ENCODE data around the gene ARHGEF28.

ARHGEF28 gene

DNA sequence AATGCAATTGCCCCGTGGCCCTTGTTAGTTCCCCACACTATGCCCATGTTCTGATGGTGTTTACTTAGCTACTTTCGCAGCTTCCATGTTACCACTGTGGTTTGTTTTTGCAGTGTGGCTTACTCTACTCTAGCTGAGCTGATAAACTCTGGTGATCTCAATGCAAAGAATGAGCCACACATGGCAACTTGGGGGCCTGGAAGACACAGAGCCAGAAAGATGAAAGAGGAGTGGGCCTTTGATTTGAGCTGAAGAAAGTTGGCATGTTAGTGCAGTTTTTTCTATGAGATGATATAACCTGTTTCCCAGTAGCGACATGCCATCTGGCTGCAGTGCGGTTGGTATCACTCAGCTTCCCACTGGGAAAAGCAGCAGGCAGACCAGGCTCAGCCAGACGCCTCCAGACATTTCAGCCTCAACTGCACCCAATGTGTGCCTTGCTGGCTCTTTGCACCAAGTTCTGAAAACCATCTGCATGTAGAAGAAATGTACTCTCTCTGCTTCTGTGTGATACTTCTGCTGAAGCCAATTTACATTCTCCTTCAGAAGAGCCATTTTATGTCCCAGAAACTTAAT lies 329.4 kb downstream of the ARHGEF28 start:
- TF ChIP-seq FOXP2 (optimal IDR thresholded peaks at IDR 0.05; ENCODE audit: borderline replicate concordance, extremely low read depth, extremely low read length, insufficient read depth) = no peak
- no peak for TF ChIP-seq SIN3A (IDR thresholded peaks at IDR 0.05; ENCODE audit: borderline replicate concordance, insufficient read depth, low read length)
- TF ChIP-seq, protein P1, sequence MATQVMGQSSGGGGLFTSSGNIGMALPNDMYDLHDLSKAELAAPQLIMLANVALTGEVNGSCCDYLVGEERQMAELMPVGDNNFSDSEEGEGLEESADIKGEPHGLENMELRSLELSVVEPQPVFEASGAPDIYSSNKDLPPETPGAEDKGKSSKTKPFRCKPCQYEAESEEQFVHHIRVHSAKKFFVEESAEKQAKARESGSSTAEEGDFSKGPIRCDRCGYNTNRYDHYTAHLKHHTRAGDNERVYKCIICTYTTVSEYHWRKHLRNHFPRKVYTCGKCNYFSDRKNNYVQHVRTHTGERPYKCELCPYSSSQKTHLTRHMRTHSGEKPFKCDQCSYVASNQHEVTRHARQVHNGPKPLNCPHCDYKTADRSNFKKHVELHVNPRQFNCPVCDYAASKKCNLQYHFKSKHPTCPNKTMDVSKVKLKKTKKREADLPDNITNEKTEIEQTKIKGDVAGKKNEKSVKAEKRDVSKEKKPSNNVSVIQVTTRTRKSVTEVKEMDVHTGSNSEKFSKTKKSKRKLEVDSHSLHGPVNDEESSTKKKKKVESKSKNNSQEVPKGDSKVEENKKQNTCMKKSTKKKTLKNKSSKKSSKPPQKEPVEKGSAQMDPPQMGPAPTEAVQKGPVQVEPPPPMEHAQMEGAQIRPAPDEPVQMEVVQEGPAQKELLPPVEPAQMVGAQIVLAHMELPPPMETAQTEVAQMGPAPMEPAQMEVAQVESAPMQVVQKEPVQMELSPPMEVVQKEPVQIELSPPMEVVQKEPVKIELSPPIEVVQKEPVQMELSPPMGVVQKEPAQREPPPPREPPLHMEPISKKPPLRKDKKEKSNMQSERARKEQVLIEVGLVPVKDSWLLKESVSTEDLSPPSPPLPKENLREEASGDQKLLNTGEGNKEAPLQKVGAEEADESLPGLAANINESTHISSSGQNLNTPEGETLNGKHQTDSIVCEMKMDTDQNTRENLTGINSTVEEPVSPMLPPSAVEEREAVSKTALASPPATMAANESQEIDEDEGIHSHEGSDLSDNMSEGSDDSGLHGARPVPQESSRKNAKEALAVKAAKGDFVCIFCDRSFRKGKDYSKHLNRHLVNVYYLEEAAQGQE (IDR thresholded peaks at IDR 0.05; ENCODE audit: insufficient read depth in 1 of 2, low read depth in 2 of 2, low read length in 2 of 2) = no peak
- no peak for TF ChIP-seq TAF1 (IDR thresholded peaks at IDR 0.05; ENCODE audit: borderline replicate concordance, insufficient read depth, low read length)
- no peak for TF ChIP-seq POLR2AphosphoS5 (IDR thresholded peaks at IDR 0.05; ENCODE audit: low read depth, low read length)

DNA sequence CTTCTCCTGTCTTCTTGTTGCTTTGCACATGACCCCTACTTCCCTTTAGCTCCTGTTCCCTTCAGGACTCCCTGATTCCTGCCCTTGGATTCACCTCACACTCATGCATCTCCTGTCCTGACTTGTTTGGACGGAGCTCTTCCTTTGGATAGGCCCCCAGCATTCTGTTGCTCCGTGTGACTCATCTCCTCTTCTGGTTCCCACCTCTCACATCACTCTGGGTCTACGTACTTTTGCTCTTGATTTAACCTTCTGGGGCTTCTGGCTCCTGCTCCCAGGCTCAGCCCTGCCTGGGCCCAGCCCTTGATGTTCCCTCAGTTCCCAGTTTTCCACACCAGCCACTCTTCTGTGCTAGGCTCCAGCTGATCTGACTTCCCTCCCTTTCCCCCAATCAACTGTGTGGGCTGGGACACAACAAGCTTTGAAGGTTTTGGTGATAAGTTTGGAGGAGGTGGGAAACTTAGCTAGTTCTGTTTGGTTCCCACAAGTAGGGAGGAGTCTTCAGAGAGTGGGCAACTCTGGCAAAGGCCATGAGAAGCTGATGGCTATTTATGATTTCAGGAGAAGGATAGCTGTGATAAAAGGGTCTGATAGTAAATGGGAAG lies 331.5 kb downstream of the ARHGEF28 start:
- TF ChIP-seq POLR2AphosphoS5 (IDR thresholded peaks at IDR 0.05; ENCODE audit: low read depth, low read length) (no peak), FOXP2 (optimal IDR thresholded peaks at IDR 0.05; ENCODE audit: borderline replicate concordance, extremely low read depth, extremely low read length, insufficient read depth) (no peak), TAF1 (IDR thresholded peaks at IDR 0.05; ENCODE audit: borderline replicate concordance, insufficient read depth, low read length) (no peak), SIN3A (IDR thresholded peaks at IDR 0.05; ENCODE audit: borderline replicate concordance, insufficient read depth, low read length) (no peak)
- TF ChIP-seq, protein P1 (IDR thresholded peaks at IDR 0.05; ENCODE audit: insufficient read depth in 1 of 2, low read depth in 2 of 2, low read length in 2 of 2) = no peak

GRCh38 chr5:73958037-73958436 lies 332.0 kb downstream of the ARHGEF28 start:
- TF ChIP-seq POLR2AphosphoS5 (IDR thresholded peaks at IDR 0.05; ENCODE audit: low read depth, low read length) = no peak
- no peak for TF ChIP-seq FOXP2 (optimal IDR thresholded peaks at IDR 0.05; ENCODE audit: borderline replicate concordance, extremely low read depth, extremely low read length, insufficient read depth)
- no peak for TF ChIP-seq TAF1 (IDR thresholded peaks at IDR 0.05; ENCODE audit: borderline replicate concordance, insufficient read depth, low read length)
- TF ChIP-seq, protein P1 (IDR thresholded peaks at IDR 0.05; ENCODE audit: insufficient read depth in 1 of 2, low read depth in 2 of 2, low read length in 2 of 2) = no peak
- no peak for TF ChIP-seq SIN3A (IDR thresholded peaks at IDR 0.05; ENCODE audit: borderline replicate concordance, insufficient read depth, low read length)

GRCh38 chr5:73960023-73960422 lies 334.0 kb downstream of the ARHGEF28 start:
- TF ChIP-seq TAF1 (IDR thresholded peaks at IDR 0.05; ENCODE audit: borderline replicate concordance, insufficient read depth, low read length) = no peak
- TF ChIP-seq, protein P1 (IDR thresholded peaks at IDR 0.05; ENCODE audit: insufficient read depth in 1 of 2, low read depth in 2 of 2, low read length in 2 of 2) = no peak
- TF ChIP-seq FOXP2 (optimal IDR thresholded peaks at IDR 0.05; ENCODE audit: borderline replicate concordance, extremely low read depth, extremely low read length, insufficient read depth) = no peak
